GM18907 (cell line): ENCODE measurements around the gene SDK1.

Experiments used
- ATAC-seq: cut with Tn5 transposase; IDR thresholded peaks from one replicate; pipeline ENCODE4 v1.9.1; 2021; ENCODE audit warnings: mild to moderate bottlenecking, moderate library complexity; ENCODE audit not compliant: unreplicated experiment

SDK1 gene

GRCh38 chr7:3518546-3518945, 217.5 kb downstream of the SDK1 start:
- ATAC-seq = no peak

- no peak for ATAC-seq
Measured at GRCh38 chr7:3520206-3520605, 219.2 kb downstream of the SDK1 start.

- ATAC-seq = no peak
Measured at GRCh38 chr7:3527496-3528124, 226.6 kb downstream of the SDK1 start.

GRCh38 chr7:3533040-3533439, 232.0 kb downstream of the SDK1 start:
- ATAC-seq = no peak

- ATAC-seq = no peak
Measured at GRCh38 chr7:3537210-3537875, 236.3 kb downstream of the SDK1 start.

- no peak for ATAC-seq
Measured at GRCh38 chr7:3538041-3538440, 237.0 kb downstream of the SDK1 start.

- no peak for ATAC-seq
Measured at GRCh38 chr7:3540456-3541220, 239.6 kb downstream of the SDK1 start.

GRCh38 chr7:3544202-3544601, 243.2 kb downstream of the SDK1 start:
- no peak for ATAC-seq

GRCh38 chr7:3548815-3549214, 247.8 kb downstream of the SDK1 start:
- ATAC-seq = no peak

GRCh38 chr7:3549601-3550000, 248.5 kb downstream of the SDK1 start:
- ATAC-seq = no peak

GRCh38 chr7:3551536-3551935, 250.5 kb downstream of the SDK1 start:
- no peak for ATAC-seq

GRCh38 chr7:3552499-3552898, 251.4 kb downstream of the SDK1 start:
- ATAC-seq = no peak

- ATAC-seq = no peak
Measured at GRCh38 chr7:3558400-3558799, 257.3 kb downstream of the SDK1 start.

GRCh38 chr7:3559278-3559677, 258.2 kb downstream of the SDK1 start:
- no peak for ATAC-seq

GRCh38 chr7:3560495-3560894, 259.4 kb downstream of the SDK1 start:
- ATAC-seq = no peak

GRCh38 chr7:3561932-3562331, 260.9 kb downstream of the SDK1 start:
- ATAC-seq = no peak

- no peak for ATAC-seq
Measured at GRCh38 chr7:3564231-3564630, 263.2 kb downstream of the SDK1 start.

GRCh38 chr7:3568516-3568915, 267.5 kb downstream of the SDK1 start:
- no peak for ATAC-seq

- no peak for ATAC-seq
Measured at GRCh38 chr7:3569643-3570042, 268.6 kb downstream of the SDK1 start.

- no peak for ATAC-seq
Measured at GRCh38 chr7:3573151-3573550, 272.1 kb downstream of the SDK1 start.

- no peak for ATAC-seq
Measured at GRCh38 chr7:3574386-3574785, 273.3 kb downstream of the SDK1 start.
